GM10266 (cell line): ENCODE measurements around the gene P2RX6.

Source experiments
- DNase-seq: peaks from one replicate; pipeline ENCODE4 v3.0.0; 2012; ENCODE audit errors: extremely low spot score
- TF ChIP-seq, protein P1 (sequence below): IDR thresholded peaks from 2 replicates; pipeline ENCODE4 v1.5.1; 2012; ENCODE audit warnings: mild to moderate bottlenecking, low read depth; ENCODE audit not compliant: control insufficient read depth, insufficient read depth; ENCODE audit errors: missing control alignments

The P2RX6 gene

DNA sequence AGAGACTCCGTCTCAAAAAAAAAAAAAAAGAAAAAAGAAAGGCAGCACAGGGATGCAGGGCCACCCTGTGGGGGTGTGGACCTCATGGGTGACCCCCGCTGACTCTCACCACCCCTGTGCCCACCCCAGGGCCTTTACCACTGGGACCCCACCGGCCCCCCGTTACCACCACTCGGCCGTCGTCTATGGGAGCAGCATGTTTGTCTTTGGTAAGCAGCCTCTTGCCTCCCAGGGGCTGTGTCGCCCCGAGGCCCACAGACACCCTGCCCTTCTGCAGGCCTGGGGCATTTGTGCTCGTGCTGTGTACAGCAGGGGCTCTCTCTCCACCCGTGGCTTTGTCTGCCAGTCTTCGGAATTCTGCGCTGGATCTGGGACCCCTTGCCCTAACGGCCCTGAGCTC, 27.6 kb upstream of the P2RX6 start:
- DNase-seq: no peak
- TF ChIP-seq, protein P1, sequence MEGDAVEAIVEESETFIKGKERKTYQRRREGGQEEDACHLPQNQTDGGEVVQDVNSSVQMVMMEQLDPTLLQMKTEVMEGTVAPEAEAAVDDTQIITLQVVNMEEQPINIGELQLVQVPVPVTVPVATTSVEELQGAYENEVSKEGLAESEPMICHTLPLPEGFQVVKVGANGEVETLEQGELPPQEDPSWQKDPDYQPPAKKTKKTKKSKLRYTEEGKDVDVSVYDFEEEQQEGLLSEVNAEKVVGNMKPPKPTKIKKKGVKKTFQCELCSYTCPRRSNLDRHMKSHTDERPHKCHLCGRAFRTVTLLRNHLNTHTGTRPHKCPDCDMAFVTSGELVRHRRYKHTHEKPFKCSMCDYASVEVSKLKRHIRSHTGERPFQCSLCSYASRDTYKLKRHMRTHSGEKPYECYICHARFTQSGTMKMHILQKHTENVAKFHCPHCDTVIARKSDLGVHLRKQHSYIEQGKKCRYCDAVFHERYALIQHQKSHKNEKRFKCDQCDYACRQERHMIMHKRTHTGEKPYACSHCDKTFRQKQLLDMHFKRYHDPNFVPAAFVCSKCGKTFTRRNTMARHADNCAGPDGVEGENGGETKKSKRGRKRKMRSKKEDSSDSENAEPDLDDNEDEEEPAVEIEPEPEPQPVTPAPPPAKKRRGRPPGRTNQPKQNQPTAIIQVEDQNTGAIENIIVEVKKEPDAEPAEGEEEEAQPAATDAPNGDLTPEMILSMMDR: no peak

DNA sequence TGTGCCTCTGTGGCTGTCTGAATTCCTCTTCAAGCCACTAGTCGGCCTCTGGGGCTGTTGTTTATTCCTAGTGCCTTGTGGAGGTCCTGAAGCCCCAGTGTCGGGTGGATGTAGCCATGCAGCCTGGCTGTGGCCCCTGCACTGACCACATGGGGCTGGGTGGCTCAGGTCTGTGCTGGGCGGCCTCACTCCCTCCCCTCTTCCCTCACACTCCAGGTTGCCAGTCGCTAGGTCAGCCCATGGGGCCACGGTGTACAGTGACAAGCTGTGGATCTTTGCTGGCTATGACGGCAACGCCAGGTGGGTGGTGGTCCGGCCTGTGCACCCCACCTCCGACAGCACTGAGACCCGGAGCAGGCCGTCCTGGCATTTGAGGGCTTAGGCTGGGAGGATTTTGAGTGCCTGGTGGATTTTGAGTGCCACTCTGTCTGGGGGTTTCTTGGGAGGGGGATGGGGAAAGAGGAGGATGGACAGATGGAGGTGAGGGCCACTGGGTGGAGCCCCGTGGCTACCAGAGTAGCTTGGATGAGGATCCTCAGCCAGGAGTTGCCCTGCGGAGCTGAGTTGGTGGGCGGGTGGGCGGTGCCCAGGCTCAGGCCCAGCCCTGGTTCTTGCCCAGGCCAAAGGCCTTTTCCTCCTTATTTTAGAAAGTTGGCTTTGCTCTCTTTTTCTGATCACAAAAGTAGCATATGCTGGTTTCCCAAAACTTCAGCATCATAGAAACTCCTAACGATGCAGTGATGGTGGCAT, 26.2 kb upstream of the P2RX6 start:
- TF ChIP-seq, protein P1: no peak
- DNase-seq: no peak

DNA sequence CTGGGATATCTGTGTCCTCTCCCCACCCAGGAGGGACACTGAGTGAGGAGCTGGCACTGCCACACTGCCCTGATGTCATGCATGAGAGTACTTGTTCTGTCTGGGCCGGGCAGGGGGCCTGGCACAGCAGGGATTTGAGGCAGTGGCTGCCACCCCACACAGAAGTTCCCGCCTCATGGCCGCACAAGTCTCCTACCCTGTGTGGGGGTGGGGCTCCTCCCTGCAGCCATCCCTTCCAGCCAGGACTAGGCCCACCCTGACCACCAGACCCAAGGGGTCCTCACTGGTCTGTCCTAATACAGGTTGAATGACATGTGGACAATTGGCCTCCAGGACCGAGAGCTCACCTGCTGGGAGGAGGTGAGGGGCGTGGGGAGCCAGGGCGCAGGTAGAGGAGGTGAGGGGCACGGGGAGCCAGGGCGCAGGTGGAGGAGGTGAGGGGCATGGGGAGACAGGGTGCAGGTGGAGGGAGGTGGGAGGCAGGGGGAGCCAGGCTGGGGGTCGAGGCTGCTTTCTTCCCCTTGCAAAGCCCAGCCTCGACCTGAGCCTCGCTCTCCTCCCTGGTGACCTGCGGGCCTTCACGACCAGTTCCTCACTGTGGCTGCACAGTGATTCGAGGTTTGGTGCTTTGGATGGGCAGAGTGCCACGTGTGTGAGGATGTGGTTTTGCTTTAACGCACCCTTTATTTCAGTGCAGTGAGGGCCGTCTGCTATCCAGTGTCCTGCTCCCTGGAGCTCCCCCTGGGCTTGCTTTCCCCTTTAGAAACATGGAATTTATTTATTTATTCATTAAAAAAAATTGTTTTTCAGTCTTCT, 25.4 kb upstream of the P2RX6 start:
- TF ChIP-seq, protein P1: no peak
- no peak for DNase-seq

DNA sequence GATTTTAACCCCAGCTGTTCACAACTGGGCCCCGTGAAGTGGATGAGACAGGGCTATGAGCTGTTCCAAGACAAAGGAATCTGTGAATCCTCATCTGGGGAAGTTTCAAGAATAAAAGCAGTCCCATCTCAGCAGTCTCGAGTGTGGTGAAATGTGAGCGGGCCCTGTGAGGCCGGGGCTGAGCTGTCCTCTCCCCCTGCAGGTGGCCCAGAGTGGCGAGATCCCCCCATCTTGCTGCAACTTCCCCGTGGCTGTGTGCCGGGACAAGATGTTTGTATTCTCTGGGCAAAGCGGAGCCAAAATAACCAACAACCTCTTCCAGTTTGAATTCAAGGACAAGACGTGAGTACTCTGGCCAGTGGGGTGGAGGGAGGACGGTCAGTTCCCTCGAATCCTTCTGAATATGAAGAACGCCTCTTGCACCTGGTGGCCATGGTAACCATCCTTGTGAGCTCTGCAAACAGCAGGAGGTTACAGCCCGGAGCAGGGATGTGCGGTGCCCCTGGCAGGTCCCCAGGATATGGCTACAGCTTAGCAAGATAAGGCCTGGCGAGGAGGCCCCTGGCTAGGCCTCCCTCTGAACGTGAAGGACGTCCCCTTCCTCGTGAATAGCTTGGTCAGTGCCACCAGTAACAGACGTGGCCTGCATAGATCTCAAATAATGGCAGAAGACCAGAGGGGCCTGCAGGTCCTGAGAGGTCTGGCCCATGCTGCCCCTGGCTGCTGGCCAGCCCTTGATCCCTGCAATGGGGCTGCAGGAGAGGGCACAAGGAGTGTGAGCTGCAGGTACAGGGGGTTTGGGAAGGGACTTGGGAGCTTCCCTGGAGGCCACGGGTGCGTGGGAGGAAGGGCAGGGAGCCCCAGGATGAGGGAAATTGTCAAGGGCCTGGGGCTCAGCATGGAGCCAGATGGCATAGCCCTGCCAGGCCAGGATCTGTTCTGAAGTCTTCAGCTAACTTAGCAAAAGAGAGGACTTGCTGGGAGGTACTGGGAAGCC, 24.5 kb upstream of the P2RX6 start:
- DNase-seq: no peak
- TF ChIP-seq, protein P1: no peak

DNA sequence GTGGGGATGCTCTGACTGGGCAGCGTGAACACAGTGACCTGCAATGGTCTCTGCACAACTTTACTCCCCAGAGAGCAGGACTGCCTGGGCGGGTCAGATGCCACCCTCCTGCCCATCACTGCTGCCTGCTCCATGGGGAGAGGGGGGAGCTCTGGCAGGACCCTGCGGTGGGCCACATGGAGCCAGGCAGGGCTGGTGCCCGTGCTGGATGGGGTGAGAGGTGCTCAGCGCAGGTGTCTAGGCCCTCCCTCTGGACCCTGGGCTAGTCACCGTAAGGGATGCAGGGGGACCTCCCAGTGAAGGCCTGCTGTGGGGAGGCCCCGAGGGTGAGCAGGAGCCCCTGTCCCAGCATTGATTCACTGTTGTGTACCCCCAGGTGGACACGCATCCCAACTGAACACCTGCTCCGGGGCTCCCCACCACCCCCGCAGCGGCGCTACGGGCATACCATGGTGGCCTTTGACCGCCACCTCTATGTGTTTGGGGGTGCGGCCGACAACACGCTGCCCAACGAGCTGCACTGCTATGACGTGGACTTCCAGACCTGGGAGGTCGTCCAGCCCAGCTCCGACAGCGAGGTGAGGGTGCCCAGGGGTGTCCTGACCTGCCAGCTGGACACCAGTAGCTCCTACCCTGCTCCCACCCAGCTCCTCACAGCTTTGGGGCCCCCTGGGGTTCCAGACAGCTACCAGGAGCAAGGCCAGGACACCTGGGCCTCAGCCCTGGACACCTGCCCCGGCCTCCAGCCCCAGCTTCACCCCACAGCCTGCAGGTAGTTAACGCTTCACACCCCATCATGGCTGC, 23.5 kb upstream of the P2RX6 start:
- DNase-seq: no peak
- TF ChIP-seq, protein P1: no peak

DNA sequence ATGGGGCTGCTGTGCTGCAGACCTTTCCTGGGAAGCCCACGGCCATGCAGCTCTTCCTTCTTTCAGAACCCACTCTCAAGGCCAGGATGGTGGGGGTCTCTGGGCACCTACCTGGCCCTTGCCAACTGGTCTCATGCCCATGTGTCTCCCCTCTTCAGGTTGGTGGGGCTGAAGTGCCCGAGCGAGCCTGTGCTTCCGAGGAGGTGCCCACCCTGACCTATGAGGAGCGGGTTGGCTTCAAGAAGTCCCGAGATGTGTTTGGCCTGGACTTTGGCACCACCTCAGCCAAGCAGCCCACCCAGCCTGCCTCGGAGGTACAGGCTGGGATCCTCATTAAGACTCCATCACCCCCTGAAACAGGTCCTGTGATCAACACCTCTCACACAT, 22.9 kb upstream of the P2RX6 start:
- no peak for DNase-seq
- TF ChIP-seq, protein P1: no peak
